Activated CD8-positive, alpha-beta memory T cell treated with anti-CD3 and anti-CD28 coated beads for 48 hours (primary cell): ENCODE data around the gene LHFPL3.
"Not testable (repeated sequence)": the region's sequence is repeated elsewhere in the genome, so short reads cannot be mapped to it uniquely, and the experiment has no call there.

ENCODE experiments used
- DNase-seq, 3 experiments: peaks; one replicate each; pipeline ENCODE4 v3.0.0-alpha.2; 2020; ENCODE audit warnings: low read depth in 2 of 3, low spot score in 2 of 3

Gene LHFPL3

DNA sequence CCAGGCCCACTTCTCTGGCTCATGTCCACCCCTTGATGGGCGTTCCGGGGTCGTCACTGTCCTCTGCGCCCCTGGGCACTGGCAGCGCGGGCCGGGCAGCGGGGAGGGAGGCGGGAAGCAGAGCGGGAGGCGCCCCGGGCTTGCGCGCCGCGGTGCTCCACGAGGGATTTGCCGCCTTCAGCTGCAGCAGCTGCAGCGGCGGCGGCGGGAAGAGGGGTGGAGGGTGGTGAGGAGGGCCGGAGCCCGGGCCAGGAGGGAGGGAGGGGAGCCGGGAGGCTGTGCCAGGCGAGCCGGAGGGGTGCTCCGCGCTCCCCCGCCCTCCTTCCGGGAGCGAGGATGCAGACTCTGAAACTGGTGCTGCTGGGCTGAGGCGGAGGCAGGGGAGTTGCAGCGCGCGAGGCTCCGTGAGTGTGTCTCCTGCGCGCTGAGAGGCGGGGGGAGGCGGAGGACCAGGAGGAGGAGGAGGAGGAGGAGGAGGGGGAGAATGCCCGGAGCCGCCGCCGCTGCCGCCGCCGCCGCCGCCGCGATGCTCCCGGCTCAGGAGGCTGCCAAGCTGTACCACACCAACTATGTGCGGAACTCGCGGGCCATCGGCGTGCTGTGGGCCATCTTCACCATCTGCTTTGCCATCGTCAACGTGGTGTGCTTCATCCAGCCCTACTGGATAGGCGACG lies at the start of gene LHFPL3:
LHFPL3 (plus strand) TSS at position 308 of the 674 bp plus-strand sequence.
- no peak for DNase-seq

- DNase-seq: not testable (repeated sequence)
Measured at GRCh38 chr7:104281685-104282084, 46.7 kb upstream of the LHFPL3 start.

- no peak for DNase-seq
Measured at GRCh38 chr7:104286839-104287238, 41.6 kb upstream of the LHFPL3 start.

GRCh38 chr7:104288137-104288536 lies 40.3 kb upstream of the LHFPL3 start:
- no peak for DNase-seq

- no peak for DNase-seq
Measured at GRCh38 chr7:104294291-104294690, 34.1 kb upstream of the LHFPL3 start.

GRCh38 chr7:104296266-104296665 lies 32.1 kb upstream of the LHFPL3 start:
- no peak for DNase-seq

- DNase-seq: no peak
Measured at GRCh38 chr7:104296900-104297299, 31.5 kb upstream of the LHFPL3 start.

DNA sequence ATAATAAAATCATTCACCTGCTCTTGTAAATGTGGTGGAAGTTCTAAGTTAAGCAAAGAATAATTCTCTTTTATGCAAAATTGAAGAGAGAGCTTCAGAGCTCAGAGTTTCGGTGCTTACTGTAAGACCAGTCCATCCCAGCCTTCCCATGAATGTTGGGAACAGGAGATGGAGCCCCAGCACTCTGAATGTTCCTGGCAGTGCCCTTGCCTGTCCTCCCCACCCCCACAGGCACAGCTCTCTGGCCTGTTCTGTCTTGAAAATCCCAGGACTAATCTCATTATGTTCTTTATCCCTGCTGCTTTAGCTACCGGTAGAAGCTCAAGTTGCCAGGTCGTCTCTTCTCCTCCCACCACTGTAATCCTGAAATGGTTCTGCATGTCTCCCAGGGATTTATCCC lies 29.1 kb upstream of the LHFPL3 start:
- no peak for DNase-seq

DNA sequence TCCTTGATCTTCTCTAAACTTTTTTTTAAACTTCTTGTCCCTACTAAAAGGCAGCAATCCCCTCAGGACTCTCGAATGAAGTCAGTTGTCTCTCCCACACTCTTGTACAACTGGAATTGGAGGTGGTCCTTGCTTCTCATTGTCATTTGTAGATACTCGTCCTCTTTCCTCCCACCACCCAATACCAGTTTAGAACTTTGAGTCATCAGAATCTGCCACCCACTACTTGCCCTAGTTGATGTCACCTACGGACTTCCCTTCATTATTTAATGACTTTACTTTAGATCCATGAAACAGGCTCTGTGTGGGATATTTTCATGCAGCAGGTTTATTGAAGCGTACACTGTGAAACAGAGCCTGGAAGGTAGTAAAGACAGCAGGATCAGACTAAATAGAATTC lies 28.6 kb upstream of the LHFPL3 start:
- no peak for DNase-seq

- no peak for DNase-seq
Measured at GRCh38 chr7:104306793-104307192, 21.6 kb upstream of the LHFPL3 start.

- DNase-seq: no peak
Measured at GRCh38 chr7:104317948-104318629, 10.3 kb upstream of the LHFPL3 start.

DNA sequence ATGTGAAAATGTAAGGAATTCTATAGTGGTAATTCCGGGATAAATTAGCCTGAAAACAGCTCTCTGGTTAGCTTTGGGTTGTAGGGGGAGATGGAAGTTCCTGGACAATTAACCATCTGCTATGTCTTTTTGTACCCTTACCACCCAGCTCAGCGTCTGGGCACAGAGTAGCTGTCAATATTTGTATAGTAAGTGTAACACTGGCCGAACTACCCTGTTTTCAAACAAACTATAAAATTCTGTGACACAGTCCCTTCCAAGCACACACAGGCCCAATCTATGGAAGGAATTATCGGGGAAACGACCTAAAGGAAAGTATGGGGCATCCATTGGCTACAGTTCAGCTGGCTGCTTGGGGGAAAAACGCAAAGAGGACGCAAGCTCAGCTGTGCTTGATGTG lies 869 bp upstream of the LHFPL3 start:
- no peak for DNase-seq

GRCh38 chr7:104327938-104328295 lies 486 bp upstream of the LHFPL3 start:
- no peak for DNase-seq

GRCh38 chr7:104328970-104329825 lies 795 bp downstream of the LHFPL3 start:
- DNase-seq: no peak

- DNase-seq: no peak
Measured at GRCh38 chr7:104341546-104341945, 13.1 kb downstream of the LHFPL3 start.

- no peak for DNase-seq
Measured at GRCh38 chr7:104352736-104353135, 24.3 kb downstream of the LHFPL3 start.

DNA sequence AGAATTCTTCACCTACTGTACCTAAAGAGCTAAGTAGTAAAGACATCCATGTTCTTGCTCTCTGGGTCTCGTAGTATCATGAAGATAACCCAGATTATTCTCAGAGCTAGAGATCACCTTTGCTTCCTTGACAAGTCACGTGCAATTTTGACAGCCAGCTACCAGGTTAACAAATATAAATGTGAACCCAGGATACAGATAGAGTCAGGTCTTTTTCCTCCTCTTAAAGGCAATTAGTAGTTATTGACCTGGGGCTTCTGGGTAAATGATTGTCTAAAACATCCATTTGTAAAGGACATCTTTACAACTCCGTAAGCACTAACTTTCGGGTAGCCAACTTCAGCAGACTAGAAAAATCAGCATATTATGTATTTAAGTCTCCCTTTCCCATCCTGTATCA lies 28.8 kb downstream of the LHFPL3 start:
- DNase-seq: no peak

- DNase-seq: no peak
Measured at GRCh38 chr7:104358446-104359132, 30.2 kb downstream of the LHFPL3 start.

DNA sequence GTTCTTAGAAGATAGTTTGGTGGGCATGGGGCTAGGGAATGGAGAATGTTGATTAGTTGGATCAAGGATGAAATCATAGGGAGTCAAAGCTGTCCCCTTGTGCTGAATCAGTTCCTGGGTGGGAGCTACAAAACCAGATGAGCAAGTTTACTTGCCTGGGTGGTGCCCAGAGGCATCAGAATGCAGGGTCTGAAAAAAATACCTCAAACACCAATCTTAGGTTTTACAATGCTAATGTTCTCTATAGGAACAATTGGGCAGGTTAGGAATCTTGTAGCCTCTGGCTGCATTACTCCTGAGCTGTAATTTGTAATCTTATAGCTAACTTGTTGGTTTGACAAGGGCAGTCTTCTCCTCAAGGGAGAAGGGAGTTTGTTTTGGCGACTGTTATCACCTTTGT lies 34.4 kb downstream of the LHFPL3 start:
- no peak for DNase-seq

- DNase-seq: no peak
Measured at GRCh38 chr7:104363355-104363754, 35.0 kb downstream of the LHFPL3 start.

DNA sequence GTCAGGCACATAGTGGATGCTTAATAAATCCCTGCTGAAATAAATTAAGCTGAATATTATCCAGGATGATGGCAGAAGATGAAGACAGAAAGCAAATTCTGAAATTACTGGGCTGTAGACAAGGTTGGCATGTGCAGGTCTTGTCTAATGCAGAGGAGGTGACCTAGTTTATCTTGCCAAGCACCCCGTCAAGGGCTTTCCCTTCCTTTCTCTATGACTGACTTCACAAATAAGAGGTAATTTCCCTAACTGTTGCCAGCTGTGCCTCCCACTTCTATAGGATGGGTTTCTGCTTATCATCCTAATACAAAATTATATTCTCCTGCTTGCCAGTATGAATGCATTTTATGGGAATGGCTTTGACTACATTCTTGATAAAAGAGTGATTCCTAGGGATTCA lies 38.0 kb downstream of the LHFPL3 start:
- DNase-seq: no peak
